LNCaP clone FGC (cell line): Measurements from ENCODE around the gene NOS1.

ENCODE experiments used
- DNase-seq: peaks from one replicate; pipeline ENCODE4 v3.0.0-alpha.2; 2011; ENCODE audit warnings: low read depth
- H3K4me3 ChIP-seq: 2 replicates; pipeline ENCODE4 v1.5.1; 2011; ENCODE audit warnings: mild to moderate bottlenecking, low read depth, low read length, control low read depth
- TF ChIP-seq, protein P1 (sequence below): IDR thresholded peaks from 2 replicates; pipeline ENCODE4 v1.5.1; 2012; ENCODE audit warnings: mild to moderate bottlenecking; ENCODE audit not compliant: control insufficient read depth, insufficient read depth; ENCODE audit errors: extremely low read depth

The NOS1 gene

DNA sequence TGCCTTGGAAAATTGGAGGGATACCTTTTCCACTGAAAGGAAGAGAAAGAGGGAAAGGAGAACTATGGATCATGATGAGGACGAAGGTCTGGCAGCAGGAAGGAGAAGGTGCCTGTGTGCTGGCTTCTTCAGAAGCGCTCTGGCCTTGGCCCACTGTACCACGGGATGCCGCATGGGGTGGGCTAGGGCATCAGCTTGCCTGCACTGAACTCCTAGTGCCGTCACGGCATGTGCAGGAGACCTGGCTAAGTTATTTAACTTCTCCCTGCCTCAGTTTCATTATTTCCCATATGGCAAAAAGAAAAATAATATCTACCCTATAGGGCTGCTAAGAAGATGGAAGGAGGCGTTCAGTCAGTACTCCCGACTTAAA is 199.3 kb downstream of the NOS1 start:
- DNase-seq, result no peak
- no peak overlapping the region for H3K4me3 ChIP-seq
- TF ChIP-seq, protein P1, sequence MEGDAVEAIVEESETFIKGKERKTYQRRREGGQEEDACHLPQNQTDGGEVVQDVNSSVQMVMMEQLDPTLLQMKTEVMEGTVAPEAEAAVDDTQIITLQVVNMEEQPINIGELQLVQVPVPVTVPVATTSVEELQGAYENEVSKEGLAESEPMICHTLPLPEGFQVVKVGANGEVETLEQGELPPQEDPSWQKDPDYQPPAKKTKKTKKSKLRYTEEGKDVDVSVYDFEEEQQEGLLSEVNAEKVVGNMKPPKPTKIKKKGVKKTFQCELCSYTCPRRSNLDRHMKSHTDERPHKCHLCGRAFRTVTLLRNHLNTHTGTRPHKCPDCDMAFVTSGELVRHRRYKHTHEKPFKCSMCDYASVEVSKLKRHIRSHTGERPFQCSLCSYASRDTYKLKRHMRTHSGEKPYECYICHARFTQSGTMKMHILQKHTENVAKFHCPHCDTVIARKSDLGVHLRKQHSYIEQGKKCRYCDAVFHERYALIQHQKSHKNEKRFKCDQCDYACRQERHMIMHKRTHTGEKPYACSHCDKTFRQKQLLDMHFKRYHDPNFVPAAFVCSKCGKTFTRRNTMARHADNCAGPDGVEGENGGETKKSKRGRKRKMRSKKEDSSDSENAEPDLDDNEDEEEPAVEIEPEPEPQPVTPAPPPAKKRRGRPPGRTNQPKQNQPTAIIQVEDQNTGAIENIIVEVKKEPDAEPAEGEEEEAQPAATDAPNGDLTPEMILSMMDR, result no peak

DNA sequence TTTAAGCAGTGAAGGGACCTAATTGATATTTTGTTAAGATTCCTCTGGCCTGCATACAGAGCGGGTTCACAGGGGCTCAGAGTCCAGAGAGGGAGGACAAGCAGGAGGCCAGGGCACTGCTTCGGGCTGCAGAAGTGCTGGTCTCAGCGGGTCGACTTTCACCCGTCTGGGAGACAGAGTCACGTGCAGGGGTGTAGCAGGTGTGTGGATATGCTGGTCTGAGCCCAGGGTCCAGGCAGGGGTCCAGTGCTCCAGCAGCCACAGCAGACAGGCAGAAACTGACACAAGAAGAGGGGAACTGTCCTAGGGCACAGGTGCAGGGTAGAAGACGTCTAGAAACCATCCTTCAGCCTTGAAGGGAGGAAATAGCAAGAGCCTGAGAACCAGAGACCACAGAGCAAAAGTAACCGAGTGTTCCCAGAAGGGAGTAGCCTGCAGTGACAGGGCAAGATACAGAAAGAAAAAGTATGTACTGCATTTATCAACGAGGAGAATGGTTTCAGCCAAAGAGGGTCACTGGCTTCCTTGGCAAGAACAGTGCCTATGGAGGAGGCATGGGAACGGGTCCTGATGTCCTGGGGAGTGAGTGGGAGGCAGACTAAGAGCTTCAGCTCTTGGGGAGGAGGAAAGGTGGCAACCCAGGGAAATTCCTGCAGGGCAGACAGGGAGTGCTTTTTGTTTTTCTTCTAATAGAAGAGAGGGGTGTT is 199.8 kb downstream of the NOS1 start:
- H3K4me3 ChIP-seq, result no peak overlapping the region
- TF ChIP-seq, protein P1, result no peak
- no peak for DNase-seq

DNA sequence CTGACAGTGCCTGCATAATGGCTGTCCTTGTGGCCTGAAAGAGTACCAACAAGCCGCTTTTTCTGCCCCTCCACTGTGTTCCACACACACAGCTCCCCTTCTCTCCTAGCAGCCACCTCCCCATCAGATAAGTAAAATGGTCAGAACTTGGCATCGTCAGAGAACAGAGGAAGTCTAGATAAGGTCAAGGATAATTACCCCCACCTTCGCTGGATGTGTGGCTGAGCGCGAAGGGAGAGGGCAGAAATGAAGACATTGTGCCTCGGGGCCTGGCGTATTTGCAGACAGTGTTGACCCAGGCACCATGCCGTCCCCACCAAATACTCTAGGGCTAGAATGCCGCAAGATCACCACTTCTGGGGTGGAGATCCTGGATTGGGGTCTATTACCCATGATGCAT is 201.8 kb downstream of the NOS1 start:
- TF ChIP-seq, protein P1, result no peak
- H3K4me3 ChIP-seq, result no peak overlapping the region
- no peak for DNase-seq

DNA sequence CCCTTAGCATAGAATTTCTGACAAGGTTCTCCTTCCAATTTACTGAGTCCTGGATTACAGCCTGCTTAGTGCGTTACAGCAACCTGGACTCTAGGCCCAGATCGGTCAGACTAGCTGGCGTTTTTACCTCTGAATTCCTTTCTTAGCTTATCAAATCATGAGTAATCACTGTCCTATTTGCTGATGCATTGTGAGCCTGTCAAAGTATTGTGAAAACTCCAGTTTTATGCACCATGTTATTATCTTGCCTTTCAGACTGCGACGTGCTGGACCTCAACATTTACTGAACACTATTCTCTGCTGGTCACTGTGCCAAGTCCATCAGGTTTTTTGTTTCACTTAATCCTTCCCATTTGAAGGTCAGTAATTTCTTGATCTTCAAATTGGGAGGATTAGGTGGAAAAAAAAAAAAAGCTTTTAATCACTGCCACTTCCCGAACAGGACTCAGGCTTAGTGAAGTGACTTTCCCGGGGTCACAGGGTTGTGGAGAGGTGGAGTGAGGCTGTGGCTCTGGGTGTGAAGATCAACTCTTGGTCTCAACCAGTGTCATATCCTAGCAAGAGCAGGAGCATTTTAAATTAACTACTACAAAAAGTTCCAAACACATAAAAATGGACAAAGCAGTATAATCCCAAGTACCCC is 202.4 kb downstream of the NOS1 start:
- no peak for DNase-seq
- H3K4me3 ChIP-seq, result no peak overlapping the region
- TF ChIP-seq, protein P1, result no peak
